Measurements from ENCODE around the gene NDUFS6. TPM values are rescaled to one million over a fixed set of nuclear protein-coding genes. Genes with fewer than 3 reads are reported as not detected.

Gene NDUFS6
- total RNA-seq, 2 donors from 2014 or later, result 12.5 to 41.9 TPM

GRCh38 chr5:1852324-1852947, 51.2 kb downstream of the NDUFS6 start:
- H3K4me1 ChIP-seq, result no peaks in the 10 kb centered on the region
- no peaks in the 10 kb centered on the region for H3K9me3 ChIP-seq
- H3K27me3 ChIP-seq, result no peaks in the 10 kb centered on the region
- no peaks in the 10 kb centered on the region for H3K36me3 ChIP-seq (replicated peaks in 1 of 2; ENCODE audit: insufficient read depth in 1 of 2, low read depth in 2 of 2)
- no peak for DNase-seq
- WGBS, 2 donors, result 56 to 66% methylated on average over 2 to 19 of the region's 23 CpGs
- no peak for TF ChIP-seq POLR2A (IDR thresholded peaks at IDR 0.05)
- TF ChIP-seq CTCF (IDR thresholded peaks at IDR 0.05), result no peak
- no peak overlapping the region for H3K27ac ChIP-seq
- H3K4me3 ChIP-seq, result no peak overlapping the region
- ATAC-seq, result no peak
- intact Hi-C loops (cut with DNase I), result no loop called here

DNA sequence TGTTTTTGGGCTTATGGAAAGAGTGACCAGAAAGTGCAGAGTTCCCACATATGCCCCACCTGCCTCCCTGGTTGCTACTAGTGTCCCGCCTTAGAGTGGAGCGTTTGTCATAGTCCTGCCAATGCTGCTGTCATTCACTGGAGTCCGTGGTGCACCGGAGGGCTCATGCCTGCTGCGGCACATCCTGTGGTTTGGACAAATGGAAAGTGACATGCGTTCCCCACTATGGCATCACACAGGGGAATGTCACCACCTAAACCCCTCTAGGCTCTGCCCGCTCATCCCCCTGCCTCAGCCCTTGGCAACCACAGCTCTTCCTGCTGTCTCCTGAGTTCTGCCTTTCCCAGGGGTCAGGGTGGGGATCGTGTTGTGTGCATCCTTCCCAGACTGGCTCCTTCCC, 52.3 kb downstream of the NDUFS6 start:
- Histone ChIP-seq H3K27me3 (no peaks in the 10 kb centered on the region), H3K36me3 (replicated peaks in 1 of 2; ENCODE audit: insufficient read depth in 1 of 2, low read depth in 2 of 2) (no peaks in the 10 kb centered on the region), H3K4me3 (no peak overlapping the region), H3K27ac (no peak overlapping the region), H3K4me1 (no peaks in the 10 kb centered on the region), H3K9me3 (no peaks in the 10 kb centered on the region)
- no peak for ATAC-seq
- intact Hi-C loops (cut with DNase I), result no loop called here
- 57 to 66% methylated on average over 7 to 8 of the region's 8 CpGs for WGBS, 2 donors
- DNase-seq, result no peak
- no peak for TF ChIP-seq CTCF (IDR thresholded peaks at IDR 0.05)
- TF ChIP-seq POLR2A (IDR thresholded peaks at IDR 0.05), result no peak

DNA sequence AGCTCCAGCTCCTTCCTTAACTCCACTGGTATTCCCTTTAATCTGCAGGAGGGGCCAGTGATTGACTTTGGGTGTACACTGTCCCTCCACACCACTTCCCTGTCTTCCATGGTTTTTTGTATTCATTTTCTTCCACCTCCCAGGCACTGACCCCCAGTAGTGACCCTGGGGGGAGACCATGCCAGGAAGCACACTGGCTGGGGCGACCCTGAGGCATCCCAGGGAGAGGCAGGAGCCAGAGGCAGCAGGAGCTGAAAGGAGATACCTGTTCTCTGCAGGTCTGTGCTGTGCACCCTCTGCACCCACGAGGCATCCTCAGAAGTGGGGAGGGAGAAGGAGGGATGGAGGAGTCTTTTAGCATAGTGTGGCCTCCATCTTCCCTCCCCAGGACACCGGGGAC, 53.9 kb downstream of the NDUFS6 start:
- TF ChIP-seq CTCF (IDR thresholded peaks at IDR 0.05) (no peak), POLR2A (IDR thresholded peaks at IDR 0.05) (no peak)

DNA sequence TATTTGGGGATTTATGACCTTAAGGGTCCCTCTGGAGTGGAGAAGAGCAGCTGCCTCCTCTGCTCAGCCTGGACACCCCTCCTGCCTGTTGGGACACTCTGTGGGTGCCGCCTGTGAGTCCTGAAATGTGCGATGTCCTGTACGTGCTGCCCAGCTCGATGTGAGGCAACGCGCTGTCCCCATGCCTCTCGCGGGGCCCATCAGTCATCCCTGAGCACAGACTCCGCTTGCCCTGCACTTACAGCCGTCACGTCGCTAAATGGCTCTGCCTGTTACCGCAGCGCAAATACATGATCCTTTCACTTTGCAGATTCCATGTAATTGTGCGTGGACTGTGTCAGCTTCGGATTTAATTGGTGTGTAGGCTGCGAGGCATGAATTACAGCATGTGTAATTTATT, 54.4 kb downstream of the NDUFS6 start:
- 61 to 64% methylated on average over 13 to 17 of the region's 17 CpGs for WGBS, 2 donors

More for the DNA sequence above, 53.9 kb downstream of the NDUFS6 start:
- Histone ChIP-seq H3K27ac (no peak overlapping the region), H3K4me1 (no peaks in the 10 kb centered on the region), H3K36me3 (replicated peaks in 1 of 2; ENCODE audit: insufficient read depth in 1 of 2, low read depth in 2 of 2) (no peaks in the 10 kb centered on the region), H3K9me3 (no peaks in the 10 kb centered on the region), H3K27me3 (no peaks in the 10 kb centered on the region), H3K4me3 (no peak overlapping the region)
- ATAC-seq, result no peak
- DNase-seq, result no peak
- 0 to 27% methylated on average over 1 to 3 of the region's 3 CpGs for WGBS, 2 donors
- intact Hi-C loops (cut with DNase I), result no loop called here

More for the DNA sequence above, 54.4 kb downstream of the NDUFS6 start:
- no peak for DNase-seq
- TF ChIP-seq POLR2A (IDR thresholded peaks at IDR 0.05) (no peak), CTCF (IDR thresholded peaks at IDR 0.05) (no peak)
- no peaks in the 10 kb centered on the region for H3K27me3 ChIP-seq
- no peak overlapping the region for H3K4me3 ChIP-seq
- no peaks in the 10 kb centered on the region for H3K4me1 ChIP-seq
- intact Hi-C loops (cut with DNase I), result no loop called here
- no peaks in the 10 kb centered on the region for H3K9me3 ChIP-seq
- H3K36me3 ChIP-seq (replicated peaks in 1 of 2; ENCODE audit: insufficient read depth in 1 of 2, low read depth in 2 of 2), result no peaks in the 10 kb centered on the region
- ATAC-seq, result no peak
- H3K27ac ChIP-seq, result no peak overlapping the region

Measured in body of pancreas (tissue), 4 donors.